ENCODE results near the gene TAX1BP1.

Gene TAX1BP1

DNA sequence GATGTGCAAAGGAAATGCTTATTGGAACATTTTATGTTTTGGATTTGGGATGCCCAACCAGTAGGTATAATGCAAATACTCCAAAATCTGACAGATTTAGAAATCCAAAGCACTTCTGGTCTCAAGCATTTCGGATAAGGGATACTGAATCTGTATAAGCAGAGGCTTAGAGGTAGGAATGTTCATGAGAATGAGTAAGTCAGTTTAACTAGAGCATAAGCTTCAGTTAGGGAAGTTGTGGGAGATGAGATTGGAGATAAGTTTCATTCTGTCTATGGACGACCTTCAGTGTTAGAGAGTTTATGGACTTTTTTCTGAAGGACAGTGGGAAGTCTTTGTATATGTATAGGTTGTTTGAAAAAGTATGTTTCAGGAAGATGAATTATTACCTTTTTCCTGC lies 10.4 kb downstream of the TAX1BP1 start:
- Histone ChIP-seq H3K9me3 (ENCODE audit: insufficient read depth, low read length, severe bottlenecking) (no peaks in the 10 kb centered on the region), H3K9ac (ENCODE audit: low read depth, low read length) (no peak overlapping the region), H3K27me3 (ENCODE audit: insufficient read depth, low read length, poor library complexity) (no peaks in the 10 kb centered on the region), H3K36me3 (ENCODE audit: insufficient read depth, low read length) (peaks cover 56% of the 10 kb centered on the region), H3K4me2 (ENCODE audit: insufficient read depth, low read length) (no peak overlapping the region), H2AFZ (ENCODE audit: low read depth, low read length) (no peak overlapping the region), H3K4me1 (ENCODE audit: insufficient read depth, low read length) (no peaks in the 10 kb centered on the region), H3K79me2 (ENCODE audit: insufficient read depth, low read length) (peaks cover 40% of the 10 kb centered on the region), H4K20me1 (ENCODE audit: insufficient read depth, low read length) (peaks cover 16% of the 10 kb centered on the region), H3K4me3 (ENCODE audit: low read depth in 1 of 2, low read length in 2 of 2) (no peak overlapping the region), H3K27ac (ENCODE audit: low read length) (no peak overlapping the region)
- ATAC-seq (ENCODE audit: insufficient read depth, low read depth) (no peak), DNase-seq (no peak)
- TF ChIP-seq, protein P1, sequence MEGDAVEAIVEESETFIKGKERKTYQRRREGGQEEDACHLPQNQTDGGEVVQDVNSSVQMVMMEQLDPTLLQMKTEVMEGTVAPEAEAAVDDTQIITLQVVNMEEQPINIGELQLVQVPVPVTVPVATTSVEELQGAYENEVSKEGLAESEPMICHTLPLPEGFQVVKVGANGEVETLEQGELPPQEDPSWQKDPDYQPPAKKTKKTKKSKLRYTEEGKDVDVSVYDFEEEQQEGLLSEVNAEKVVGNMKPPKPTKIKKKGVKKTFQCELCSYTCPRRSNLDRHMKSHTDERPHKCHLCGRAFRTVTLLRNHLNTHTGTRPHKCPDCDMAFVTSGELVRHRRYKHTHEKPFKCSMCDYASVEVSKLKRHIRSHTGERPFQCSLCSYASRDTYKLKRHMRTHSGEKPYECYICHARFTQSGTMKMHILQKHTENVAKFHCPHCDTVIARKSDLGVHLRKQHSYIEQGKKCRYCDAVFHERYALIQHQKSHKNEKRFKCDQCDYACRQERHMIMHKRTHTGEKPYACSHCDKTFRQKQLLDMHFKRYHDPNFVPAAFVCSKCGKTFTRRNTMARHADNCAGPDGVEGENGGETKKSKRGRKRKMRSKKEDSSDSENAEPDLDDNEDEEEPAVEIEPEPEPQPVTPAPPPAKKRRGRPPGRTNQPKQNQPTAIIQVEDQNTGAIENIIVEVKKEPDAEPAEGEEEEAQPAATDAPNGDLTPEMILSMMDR (IDR thresholded peaks at IDR 0.05; ENCODE audit: borderline replicate concordance, extremely low read depth, low read length, poor library complexity, severe bottlenecking) = no peak
- no peak for TF ChIP-seq EZH2 (IDR thresholded peaks at IDR 0.05; ENCODE audit: borderline replicate concordance, low read depth, low read length, severe bottlenecking)

DNA sequence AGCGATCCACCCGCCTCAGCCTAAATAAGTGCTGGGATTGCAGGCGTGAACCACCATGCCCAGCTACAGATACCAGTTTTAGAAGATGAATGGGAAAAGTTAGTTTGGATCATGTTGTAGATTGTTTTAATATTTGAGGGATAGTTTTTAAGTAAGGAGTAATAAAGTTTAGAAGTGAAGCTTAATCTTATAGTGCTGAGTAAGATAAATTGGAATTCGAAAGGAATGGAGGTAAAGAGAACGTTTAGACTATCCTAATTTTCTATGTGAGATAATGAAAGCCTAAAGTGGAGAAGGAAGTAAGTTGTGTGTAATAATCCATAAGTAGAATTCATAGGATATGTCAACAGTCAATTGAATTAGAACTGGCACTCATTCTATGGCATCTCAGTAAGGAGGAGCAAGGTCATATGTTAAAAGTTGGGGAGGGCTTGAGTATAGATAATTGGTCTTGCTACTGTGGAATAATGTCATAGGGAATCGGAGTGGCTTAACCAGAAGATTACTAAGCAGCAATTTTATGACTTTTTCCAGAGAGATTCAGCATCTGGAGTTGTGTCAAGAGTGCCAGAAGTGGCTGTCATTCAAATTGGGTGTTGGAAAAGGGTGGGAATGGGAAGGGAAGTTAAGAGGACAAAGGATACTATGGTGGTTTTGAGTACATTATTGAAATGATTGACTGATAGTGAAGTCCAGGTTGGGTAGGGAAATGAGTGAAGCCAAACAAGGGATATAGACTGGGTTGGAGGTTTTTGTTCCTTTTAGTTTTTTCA lies 12.1 kb downstream of the TAX1BP1 start:
- DNase-seq (no peak), ATAC-seq (ENCODE audit: insufficient read depth, low read depth) (no peak)
- Histone ChIP-seq H3K27me3 (ENCODE audit: insufficient read depth, low read length, poor library complexity) (no peaks in the 10 kb centered on the region), H4K20me1 (ENCODE audit: insufficient read depth, low read length) (peaks cover 9% of the 10 kb centered on the region; the same call in 1 of the 2 replicates), H3K27ac (ENCODE audit: low read length) (no peak overlapping the region), H3K4me3 (ENCODE audit: low read depth in 1 of 2, low read length in 2 of 2) (no peak overlapping the region), H3K9ac (ENCODE audit: low read depth, low read length) (no peak overlapping the region), H3K4me2 (ENCODE audit: insufficient read depth, low read length) (no peak overlapping the region), H2AFZ (ENCODE audit: low read depth, low read length) (no peak overlapping the region), H3K79me2 (ENCODE audit: insufficient read depth, low read length) (peaks cover 22% of the 10 kb centered on the region), H3K4me1 (ENCODE audit: insufficient read depth, low read length) (no peaks in the 10 kb centered on the region), H3K9me3 (ENCODE audit: insufficient read depth, low read length, severe bottlenecking) (no peaks in the 10 kb centered on the region), H3K36me3 (ENCODE audit: insufficient read depth, low read length) (peaks cover 67% of the 10 kb centered on the region)
- TF ChIP-seq, protein P1 (IDR thresholded peaks at IDR 0.05; ENCODE audit: borderline replicate concordance, extremely low read depth, low read length, poor library complexity, severe bottlenecking) = no peak
- TF ChIP-seq EZH2 (IDR thresholded peaks at IDR 0.05; ENCODE audit: borderline replicate concordance, low read depth, low read length, severe bottlenecking) = no peak

DNA sequence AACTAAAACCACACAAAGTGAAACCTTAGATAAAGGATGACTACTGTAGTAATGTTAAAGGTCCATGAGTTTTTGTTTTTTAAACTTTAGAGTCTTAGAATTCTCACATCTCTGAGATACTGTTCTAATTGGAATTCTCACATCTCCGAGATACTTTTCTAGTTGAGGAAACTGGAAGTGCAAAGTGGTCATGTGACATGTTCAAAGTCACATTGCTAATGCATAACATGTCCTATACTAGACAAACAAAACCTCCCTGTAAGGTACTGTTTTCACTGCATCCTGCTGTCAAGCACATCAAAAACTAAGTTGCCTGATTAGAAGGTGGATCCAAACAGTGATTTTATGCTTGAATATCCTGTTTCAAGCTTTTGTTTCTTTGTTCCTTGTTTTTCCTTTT lies 13.9 kb downstream of the TAX1BP1 start:
- ATAC-seq (ENCODE audit: insufficient read depth, low read depth) (no peak), DNase-seq (no peak)
- no peaks in the 10 kb centered on the region for H3K27me3 ChIP-seq (ENCODE audit: insufficient read depth, low read length, poor library complexity)
- TF ChIP-seq, protein P1 (IDR thresholded peaks at IDR 0.05; ENCODE audit: borderline replicate concordance, extremely low read depth, low read length, poor library complexity, severe bottlenecking) = no peak
- TF ChIP-seq EZH2 (IDR thresholded peaks at IDR 0.05; ENCODE audit: borderline replicate concordance, low read depth, low read length, severe bottlenecking) = no peak
- H3K36me3 ChIP-seq (ENCODE audit: insufficient read depth, low read length) = peaks cover 74% of the 10 kb centered on the region
- H3K9ac ChIP-seq (ENCODE audit: low read depth, low read length) = no peak overlapping the region
- H3K4me3 ChIP-seq (ENCODE audit: low read depth in 1 of 2, low read length in 2 of 2) = no peak overlapping the region
- H3K9me3 ChIP-seq (ENCODE audit: insufficient read depth, low read length, severe bottlenecking) = no peaks in the 10 kb centered on the region
- H3K4me1 ChIP-seq (ENCODE audit: insufficient read depth, low read length) = no peaks in the 10 kb centered on the region
- no peak overlapping the region for H3K4me2 ChIP-seq (ENCODE audit: insufficient read depth, low read length)
- peaks cover 8% of the 10 kb centered on the region for H3K79me2 ChIP-seq (ENCODE audit: insufficient read depth, low read length)
- no peak overlapping the region for H3K27ac ChIP-seq (ENCODE audit: low read length)
- H2AFZ ChIP-seq (ENCODE audit: low read depth, low read length) = no peak overlapping the region
- H4K20me1 ChIP-seq (ENCODE audit: insufficient read depth, low read length) = no peaks in the 10 kb centered on the region

Data from DND-41 (cell line).